ENCODE measurements around the gene FMO1. TPM values are rescaled to one million over a fixed set of nuclear protein-coding genes. Genes with fewer than 3 reads are reported as not detected.
A peak's percentile ranks its signal among the peaks of the same experiment; 100 is the strongest.

Gene FMO1
- total and polyA plus RNA-seq, 7 donors: 0.03 to 0.30 (median 0.24) TPM; not detected in 3

DNA sequence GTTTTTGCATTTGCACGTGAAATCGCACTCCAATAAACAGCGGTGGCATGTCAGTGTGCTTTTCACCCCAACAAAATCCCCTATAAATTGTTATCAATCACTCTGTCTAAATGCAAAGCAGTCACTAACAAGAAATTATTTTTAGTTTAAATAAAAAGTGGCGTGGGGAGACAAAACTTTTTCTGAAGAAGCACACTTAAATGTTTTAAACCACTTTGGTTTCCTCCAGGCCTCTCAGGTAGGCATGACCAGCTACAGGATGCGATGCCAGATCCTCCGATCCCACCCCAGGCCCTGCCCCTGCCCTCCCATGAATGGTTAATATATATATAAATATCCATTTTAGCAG, 3.6 kb downstream of the FMO1 start:
- H3K4me3 ChIP-seq: peak overlapping the region; percentile 64
- no peaks in the 10 kb centered on the region for H3K36me3 ChIP-seq (ENCODE audit: insufficient read depth in 1 of 2, low read depth in 1 of 2)
- H3K9me3 ChIP-seq: no peaks in the 10 kb centered on the region
- TF ChIP-seq, protein P1, sequence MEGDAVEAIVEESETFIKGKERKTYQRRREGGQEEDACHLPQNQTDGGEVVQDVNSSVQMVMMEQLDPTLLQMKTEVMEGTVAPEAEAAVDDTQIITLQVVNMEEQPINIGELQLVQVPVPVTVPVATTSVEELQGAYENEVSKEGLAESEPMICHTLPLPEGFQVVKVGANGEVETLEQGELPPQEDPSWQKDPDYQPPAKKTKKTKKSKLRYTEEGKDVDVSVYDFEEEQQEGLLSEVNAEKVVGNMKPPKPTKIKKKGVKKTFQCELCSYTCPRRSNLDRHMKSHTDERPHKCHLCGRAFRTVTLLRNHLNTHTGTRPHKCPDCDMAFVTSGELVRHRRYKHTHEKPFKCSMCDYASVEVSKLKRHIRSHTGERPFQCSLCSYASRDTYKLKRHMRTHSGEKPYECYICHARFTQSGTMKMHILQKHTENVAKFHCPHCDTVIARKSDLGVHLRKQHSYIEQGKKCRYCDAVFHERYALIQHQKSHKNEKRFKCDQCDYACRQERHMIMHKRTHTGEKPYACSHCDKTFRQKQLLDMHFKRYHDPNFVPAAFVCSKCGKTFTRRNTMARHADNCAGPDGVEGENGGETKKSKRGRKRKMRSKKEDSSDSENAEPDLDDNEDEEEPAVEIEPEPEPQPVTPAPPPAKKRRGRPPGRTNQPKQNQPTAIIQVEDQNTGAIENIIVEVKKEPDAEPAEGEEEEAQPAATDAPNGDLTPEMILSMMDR (IDR thresholded peaks at IDR 0.05): no peak
- WGBS, 3 donors: 40 to 46% (median 42%) methylated on average over 6 of the region's 6 CpGs
- intact Hi-C loops (cut with DNase I): no loop called here
- DNase-seq: no peak
- H3K27ac ChIP-seq: no peak overlapping the region
- peaks cover 0 to 30% (median 2%) of the 10 kb centered on the region in 3 donors for H3K27me3 ChIP-seq (ENCODE audit: insufficient read depth in 3 of 3, low read length in 2 of 3)
- H3K4me1 ChIP-seq: no peaks in the 10 kb centered on the region
- no peak for ATAC-seq

DNA sequence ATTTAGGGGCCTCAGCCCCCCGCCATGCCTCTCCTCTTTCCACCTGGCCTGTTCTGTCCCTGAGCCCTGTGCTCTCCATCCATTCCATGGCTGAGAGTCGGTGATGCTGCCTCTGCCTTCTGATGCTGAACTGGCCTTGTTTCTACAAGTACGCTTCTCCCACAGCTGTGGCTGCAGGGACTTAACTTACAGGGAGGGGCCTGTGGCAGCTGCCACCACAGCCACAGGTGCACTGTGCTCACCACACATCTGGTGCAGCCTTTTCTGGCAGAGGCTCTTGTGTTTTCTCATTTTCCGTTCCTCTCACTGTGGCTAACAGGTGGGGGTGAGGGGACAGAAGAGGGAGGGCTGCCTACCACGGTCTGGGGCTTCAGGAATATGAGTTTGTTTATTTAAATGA, 4.2 kb downstream of the FMO1 start:
- no peak for DNase-seq
- H3K4me1 ChIP-seq: no peaks in the 10 kb centered on the region
- intact Hi-C loops (cut with DNase I): no loop called here
- 48 to 58% (median 54%) methylated on average over 5 of the region's 5 CpGs for WGBS, 3 donors
- ATAC-seq: no peak
- TF ChIP-seq, protein P1 (IDR thresholded peaks at IDR 0.05): no peak
- H3K27me3 ChIP-seq (ENCODE audit: insufficient read depth in 3 of 3, low read length in 2 of 3): peaks cover 0 to 30% (median 2%) of the 10 kb centered on the region in 3 donors
- no peaks in the 10 kb centered on the region for H3K36me3 ChIP-seq (ENCODE audit: insufficient read depth in 1 of 2, low read depth in 1 of 2)
- no peaks in the 10 kb centered on the region for H3K9me3 ChIP-seq
- H3K4me3 ChIP-seq: no peak overlapping the region
- H3K27ac ChIP-seq: no peak overlapping the region

GRCh38 chr1:171254859-171255258, 6.6 kb downstream of the FMO1 start:
- Histone ChIP-seq H3K4me1 (no peaks in the 10 kb centered on the region), H3K27me3 (ENCODE audit: insufficient read depth in 3 of 3, low read length in 2 of 3) (peaks cover 0 to 30% (median 3%) of the 10 kb centered on the region in 3 donors), H3K36me3 (ENCODE audit: insufficient read depth in 1 of 2, low read depth in 1 of 2) (no peaks in the 10 kb centered on the region), H3K27ac (no peak overlapping the region), H3K9me3 (no peaks in the 10 kb centered on the region), H3K4me3 (no peak overlapping the region)
- DNase-seq: no peak
- no peak for ATAC-seq
- intact Hi-C loops (cut with DNase I): no loop called here
- TF ChIP-seq, protein P1 (IDR thresholded peaks at IDR 0.05): no peak
- 76 to 86% (median 81%) methylated on average over 4 of the region's 4 CpGs for WGBS, 3 donors

DNA sequence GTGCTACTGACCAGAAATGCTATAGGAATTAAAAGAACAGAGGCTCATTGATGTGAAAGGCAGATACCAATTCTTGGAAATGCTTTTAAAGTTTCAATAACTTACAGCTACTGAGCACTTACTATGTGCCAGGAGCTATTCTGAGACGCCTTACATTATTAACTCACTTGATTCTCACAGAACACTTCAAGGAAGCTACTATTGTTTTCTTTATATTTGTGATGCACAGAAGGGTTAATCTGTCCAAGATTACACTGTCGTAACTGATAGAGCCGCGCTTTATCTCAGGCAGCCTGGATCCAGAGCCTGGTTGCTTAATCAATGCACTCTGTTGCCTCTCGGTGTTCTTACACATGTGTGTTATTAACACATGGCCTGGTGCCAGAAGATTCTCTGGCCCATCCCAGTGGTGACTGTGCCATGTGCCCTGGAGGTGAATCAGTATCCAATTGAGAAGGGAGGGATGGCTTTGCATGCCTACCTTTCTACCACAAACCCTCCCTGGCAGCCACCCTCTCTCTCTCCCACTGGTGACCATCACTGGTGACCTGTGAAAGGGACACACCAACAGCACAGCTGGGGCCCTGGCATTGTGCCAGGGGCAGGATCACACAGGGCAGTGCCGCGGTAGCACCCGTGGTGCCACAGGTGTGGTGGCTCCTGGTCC, 8.8 kb downstream of the FMO1 start:
- H3K4me3 ChIP-seq: no peak overlapping the region
- no peak overlapping the region for H3K27ac ChIP-seq
- no peaks in the 10 kb centered on the region for H3K4me1 ChIP-seq
- no peaks in the 10 kb centered on the region for H3K9me3 ChIP-seq
- intact Hi-C loops (cut with DNase I): no loop called here
- TF ChIP-seq, protein P1 (IDR thresholded peaks at IDR 0.05): no peak
- ATAC-seq: peak in 1 of 4 donors; percentile 32
- 25 to 34% (median 30%) methylated on average over 8 of the region's 8 CpGs for whole genome bisulfite sequencing, 3 donors
- H3K36me3 ChIP-seq (ENCODE audit: insufficient read depth in 1 of 2, low read depth in 1 of 2): no peaks in the 10 kb centered on the region
- DNase-seq: peak in 1 of 2 donors; percentile 15
- H3K27me3 ChIP-seq (ENCODE audit: insufficient read depth in 3 of 3, low read length in 2 of 3): peaks cover 0 to 28% (median 3%) of the 10 kb centered on the region in 3 donors

DNA sequence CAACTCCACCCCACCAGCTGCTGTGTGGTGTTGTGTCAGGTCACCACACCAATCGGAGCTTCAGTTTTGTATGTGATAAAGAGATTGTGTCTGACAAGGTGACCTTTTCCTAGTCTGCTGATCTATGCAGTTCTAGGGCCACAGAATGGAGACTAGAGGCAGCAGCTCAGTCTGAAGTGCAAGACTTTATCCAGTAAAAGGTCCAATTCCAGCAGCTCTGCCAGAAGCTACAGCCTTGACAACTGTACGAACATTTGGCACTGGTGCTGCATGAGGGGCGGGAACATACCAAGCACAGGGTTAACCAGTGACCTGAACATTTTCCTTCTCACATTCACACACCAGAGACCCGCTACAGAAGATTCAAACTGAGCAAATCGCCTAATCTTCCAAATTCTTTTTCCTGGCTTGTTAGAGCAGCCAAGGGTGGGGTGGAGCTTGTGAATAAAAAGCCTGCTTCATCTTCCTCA, 9.3 kb downstream of the FMO1 start:
- H3K4me3 ChIP-seq: no peak overlapping the region
- H3K27me3 ChIP-seq (ENCODE audit: insufficient read depth in 3 of 3, low read length in 2 of 3): peaks cover 0 to 22% (median 3%) of the 10 kb centered on the region in 3 donors
- intact Hi-C loops (cut with DNase I): no loop called here
- H3K27ac ChIP-seq: no peak overlapping the region
- TF ChIP-seq, protein P1 (IDR thresholded peaks at IDR 0.05): no peak
- DNase-seq (no peak), ATAC-seq (no peak)
- WGBS, 3 donors: 32 to 43% (median 33%) methylated on average over 5 of the region's 5 CpGs
- no peaks in the 10 kb centered on the region for H3K4me1 ChIP-seq
- no peaks in the 10 kb centered on the region for H3K9me3 ChIP-seq
- no peaks in the 10 kb centered on the region for H3K36me3 ChIP-seq (ENCODE audit: insufficient read depth in 1 of 2, low read depth in 1 of 2)
